ENCODE results near the gene IMMP1L.

DNA sequence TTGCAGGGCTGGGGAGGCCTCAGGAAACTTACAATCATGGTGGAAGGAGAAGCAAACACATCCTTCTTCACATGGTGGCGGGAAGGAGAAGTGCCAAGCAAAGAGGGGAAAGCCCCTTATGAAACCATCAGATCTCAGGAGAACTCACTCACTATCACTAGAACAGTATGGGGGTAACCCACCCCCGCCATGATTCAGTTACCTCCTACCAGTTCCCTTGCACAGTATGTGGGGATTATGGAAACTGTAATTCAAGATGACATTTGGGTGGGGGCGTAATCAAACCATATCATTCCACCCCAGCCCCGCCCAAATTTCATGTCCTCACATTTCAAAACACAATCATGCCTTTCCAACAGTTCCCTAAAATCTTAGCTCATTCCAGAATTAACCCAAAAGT lies 16.2 kb downstream of the IMMP1L start:
- TF ChIP-seq, protein P1, sequence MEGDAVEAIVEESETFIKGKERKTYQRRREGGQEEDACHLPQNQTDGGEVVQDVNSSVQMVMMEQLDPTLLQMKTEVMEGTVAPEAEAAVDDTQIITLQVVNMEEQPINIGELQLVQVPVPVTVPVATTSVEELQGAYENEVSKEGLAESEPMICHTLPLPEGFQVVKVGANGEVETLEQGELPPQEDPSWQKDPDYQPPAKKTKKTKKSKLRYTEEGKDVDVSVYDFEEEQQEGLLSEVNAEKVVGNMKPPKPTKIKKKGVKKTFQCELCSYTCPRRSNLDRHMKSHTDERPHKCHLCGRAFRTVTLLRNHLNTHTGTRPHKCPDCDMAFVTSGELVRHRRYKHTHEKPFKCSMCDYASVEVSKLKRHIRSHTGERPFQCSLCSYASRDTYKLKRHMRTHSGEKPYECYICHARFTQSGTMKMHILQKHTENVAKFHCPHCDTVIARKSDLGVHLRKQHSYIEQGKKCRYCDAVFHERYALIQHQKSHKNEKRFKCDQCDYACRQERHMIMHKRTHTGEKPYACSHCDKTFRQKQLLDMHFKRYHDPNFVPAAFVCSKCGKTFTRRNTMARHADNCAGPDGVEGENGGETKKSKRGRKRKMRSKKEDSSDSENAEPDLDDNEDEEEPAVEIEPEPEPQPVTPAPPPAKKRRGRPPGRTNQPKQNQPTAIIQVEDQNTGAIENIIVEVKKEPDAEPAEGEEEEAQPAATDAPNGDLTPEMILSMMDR (IDR thresholded peaks at IDR 0.05): no peak
- TF ChIP-seq POLR2A (IDR thresholded peaks at IDR 0.05) (no peak), POLR2AphosphoS5 (IDR thresholded peaks at IDR 0.05) (no peak)

Data from breast epithelium (tissue), 3 donors.